ENCODE results near the gene TBCB. TPM values are rescaled to one million over a fixed set of nuclear protein-coding genes. Genes with fewer than 3 reads are reported as not detected.
A peak's percentile ranks its signal among the peaks of the same experiment; 100 is the strongest.
"Not testable (repeated sequence)": the region's sequence is repeated elsewhere in the genome, so short reads cannot be mapped to it uniquely, and the experiment has no call there.

TBCB gene
- total RNA-seq, 2 donors from 2014 or later, result 158 to 260 TPM

DNA sequence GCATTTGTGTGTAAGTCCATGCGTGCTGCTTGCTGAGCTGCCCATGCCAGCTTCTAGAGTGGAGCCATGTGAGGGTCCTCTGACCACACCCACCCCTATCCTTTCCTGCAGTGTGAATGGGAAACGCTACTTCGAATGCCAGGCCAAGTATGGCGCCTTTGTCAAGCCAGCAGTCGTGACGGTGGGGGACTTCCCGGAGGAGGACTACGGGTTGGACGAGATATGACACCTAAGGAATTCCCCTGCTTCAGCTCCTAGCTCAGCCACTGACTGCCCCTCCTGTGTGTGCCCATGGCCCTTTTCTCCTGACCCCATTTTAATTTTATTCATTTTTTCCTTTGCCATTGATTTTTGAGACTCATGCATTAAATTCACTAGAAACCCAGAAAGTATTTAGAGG is 10.3 kb downstream of the TBCB start:
- DNase-seq (ENCODE audit: low spot score) (no peak), ATAC-seq (ENCODE audit: insufficient number of reproducible peaks, low FRiP score, low read depth) (no peak)
- TF ChIP-seq, protein P1, sequence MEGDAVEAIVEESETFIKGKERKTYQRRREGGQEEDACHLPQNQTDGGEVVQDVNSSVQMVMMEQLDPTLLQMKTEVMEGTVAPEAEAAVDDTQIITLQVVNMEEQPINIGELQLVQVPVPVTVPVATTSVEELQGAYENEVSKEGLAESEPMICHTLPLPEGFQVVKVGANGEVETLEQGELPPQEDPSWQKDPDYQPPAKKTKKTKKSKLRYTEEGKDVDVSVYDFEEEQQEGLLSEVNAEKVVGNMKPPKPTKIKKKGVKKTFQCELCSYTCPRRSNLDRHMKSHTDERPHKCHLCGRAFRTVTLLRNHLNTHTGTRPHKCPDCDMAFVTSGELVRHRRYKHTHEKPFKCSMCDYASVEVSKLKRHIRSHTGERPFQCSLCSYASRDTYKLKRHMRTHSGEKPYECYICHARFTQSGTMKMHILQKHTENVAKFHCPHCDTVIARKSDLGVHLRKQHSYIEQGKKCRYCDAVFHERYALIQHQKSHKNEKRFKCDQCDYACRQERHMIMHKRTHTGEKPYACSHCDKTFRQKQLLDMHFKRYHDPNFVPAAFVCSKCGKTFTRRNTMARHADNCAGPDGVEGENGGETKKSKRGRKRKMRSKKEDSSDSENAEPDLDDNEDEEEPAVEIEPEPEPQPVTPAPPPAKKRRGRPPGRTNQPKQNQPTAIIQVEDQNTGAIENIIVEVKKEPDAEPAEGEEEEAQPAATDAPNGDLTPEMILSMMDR (IDR thresholded peaks at IDR 0.05), result no peak
- no peak overlapping the region for H3K27ac ChIP-seq
- H3K9me3 ChIP-seq, result no peaks in the 10 kb centered on the region
- peaks cover 31% of the 10 kb centered on the region for H3K36me3 ChIP-seq
- no peak overlapping the region for H3K4me3 ChIP-seq
- peaks cover 13 to 17% of the 10 kb centered on the region in 2 donors for H3K4me1 ChIP-seq (ENCODE audit: control insufficient read depth in 1 of 2, low read depth in 2 of 2)
- no peaks in the 10 kb centered on the region for H3K27me3 ChIP-seq (replicated peaks; ENCODE audit: insufficient read depth)

DNA sequence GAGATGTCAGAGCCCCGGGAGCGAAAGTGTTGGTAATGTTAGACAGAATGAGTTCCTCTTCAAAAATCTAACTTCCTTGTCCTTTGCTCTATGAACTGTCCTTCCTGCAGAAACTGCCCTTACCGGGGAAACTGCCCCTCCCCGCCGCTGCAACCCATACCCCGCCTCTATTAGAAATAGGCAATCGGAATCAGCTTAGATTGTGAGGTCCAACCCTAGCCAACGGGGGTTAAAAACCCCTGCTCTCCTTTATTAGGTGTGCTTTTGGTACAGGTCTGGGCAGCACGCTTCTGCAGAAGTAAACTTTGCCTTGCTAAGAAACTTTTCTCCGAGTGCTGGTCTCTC is 13.1 kb downstream of the TBCB start:
- DNase-seq (ENCODE audit: low spot score), result no peak
- Histone ChIP-seq H3K4me3 (peak overlapping the region; percentile 72), H3K27me3 (replicated peaks; ENCODE audit: insufficient read depth) (no peaks in the 10 kb centered on the region), H3K27ac (peak overlapping the region; percentile 93 to 97), H3K36me3 (peaks cover 14% of the 10 kb centered on the region), H3K4me1 (ENCODE audit: control insufficient read depth in 1 of 2, low read depth in 2 of 2) (peaks cover 13 to 17% of the 10 kb centered on the region in 2 donors), H3K9me3 (no peaks in the 10 kb centered on the region)
- ATAC-seq (ENCODE audit: insufficient number of reproducible peaks, low FRiP score, low read depth), result no peak
- TF ChIP-seq, protein P1 (IDR thresholded peaks at IDR 0.05), result no peak

DNA sequence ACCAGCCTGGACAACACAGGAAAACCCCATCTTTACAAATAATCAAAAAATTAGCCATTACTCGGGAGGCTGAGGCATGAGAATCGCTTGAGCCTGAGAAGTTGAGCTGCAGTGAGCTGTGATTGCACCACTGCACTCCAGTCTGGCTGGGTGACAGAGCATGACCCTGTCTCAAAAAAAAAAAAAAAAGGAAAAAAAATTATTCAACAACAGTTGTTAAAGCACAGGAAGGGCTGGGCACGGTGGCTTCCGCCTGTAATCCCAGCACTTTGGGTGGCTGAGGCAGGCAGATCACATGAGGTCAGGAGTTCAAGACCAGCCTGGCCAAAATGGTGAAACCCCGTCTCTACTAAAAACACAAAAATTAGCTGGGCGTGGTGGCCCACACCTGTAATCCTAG is 16.0 kb downstream of the TBCB start:
- H3K4me3 ChIP-seq; H3K36me3 ChIP-seq; DNase-seq (ENCODE audit: low spot score); H3K9me3 ChIP-seq; H3K27ac ChIP-seq; H3K27me3 ChIP-seq (replicated peaks; ENCODE audit: insufficient read depth); ATAC-seq (ENCODE audit: insufficient number of reproducible peaks, low FRiP score, low read depth): not testable (repeated sequence)
- H3K4me1 ChIP-seq (ENCODE audit: control insufficient read depth in 1 of 2, low read depth in 2 of 2), result peaks cover 16 to 23% of the 10 kb centered on the region in 2 donors

DNA sequence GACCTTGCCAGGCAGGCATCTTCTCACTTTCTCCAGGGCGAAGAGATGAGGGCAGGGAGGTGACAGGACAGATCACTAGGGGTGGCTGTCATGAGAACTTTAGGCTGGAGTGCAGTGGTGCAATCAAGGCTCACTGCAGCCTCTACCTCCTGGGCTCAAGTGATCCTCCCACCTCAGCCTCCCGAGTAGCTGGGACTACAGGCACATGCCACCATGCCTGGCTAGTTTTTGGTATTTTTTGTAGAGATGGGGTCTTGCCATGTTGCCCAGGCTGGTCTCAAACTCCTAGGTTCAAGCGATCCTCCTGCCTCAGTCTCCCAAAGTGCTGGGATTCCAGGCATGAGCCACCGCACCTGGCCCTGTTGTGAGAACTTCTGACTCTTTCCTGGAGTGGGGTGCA is 19.6 kb downstream of the TBCB start:
- not testable (repeated sequence) for H3K27me3 ChIP-seq (replicated peaks; ENCODE audit: insufficient read depth); H3K4me3 ChIP-seq; H3K36me3 ChIP-seq; DNase-seq (ENCODE audit: low spot score); H3K9me3 ChIP-seq; ATAC-seq (ENCODE audit: insufficient number of reproducible peaks, low FRiP score, low read depth)
- peak overlapping the region in 1 of 2 donors; percentile 4 for H3K27ac ChIP-seq
- peaks cover 13 to 26% of the 10 kb centered on the region in 2 donors for H3K4me1 ChIP-seq (ENCODE audit: control insufficient read depth in 1 of 2, low read depth in 2 of 2)

DNA sequence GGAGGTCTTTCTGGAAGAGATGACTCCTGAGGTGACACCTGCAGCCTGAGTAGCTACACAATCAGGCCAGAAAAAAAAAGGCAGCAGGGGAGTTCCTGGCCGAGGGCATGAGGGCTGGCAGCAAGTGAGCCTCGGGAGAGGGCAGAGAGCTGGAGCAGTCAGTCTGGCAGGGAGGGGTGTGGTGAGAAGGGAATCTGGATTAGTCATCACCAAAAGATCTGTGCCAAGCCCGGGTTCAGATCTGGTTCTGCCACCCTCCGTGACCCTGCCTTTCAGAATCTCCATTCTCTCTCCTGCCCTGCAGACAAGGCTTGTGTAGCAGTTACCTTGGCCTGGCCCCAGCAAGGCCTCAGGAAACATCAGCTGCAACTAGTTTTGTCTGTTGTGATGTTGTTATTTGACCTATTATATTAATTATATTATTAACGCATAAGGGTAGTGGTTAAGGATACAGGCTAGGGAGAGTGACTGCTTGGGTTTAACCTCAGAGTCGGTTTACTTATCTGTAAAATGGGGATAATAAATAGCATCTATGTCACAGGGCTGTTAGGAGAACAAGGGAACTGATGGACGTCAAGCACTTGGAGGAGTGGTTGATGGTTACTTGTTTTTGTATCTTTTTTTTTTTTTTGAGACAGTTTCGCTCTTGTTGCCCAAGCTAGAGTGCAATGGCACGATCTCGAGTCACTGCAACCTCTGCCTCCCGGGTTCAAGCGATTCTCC is 21.9 kb downstream of the TBCB start:
- Histone ChIP-seq H3K27ac (peak overlapping the region; percentile 88 to 90), H3K4me3 (peak overlapping the region; percentile 24), H3K9me3 (no peaks in the 10 kb centered on the region), H3K4me1 (ENCODE audit: control insufficient read depth in 1 of 2, low read depth in 2 of 2) (peaks cover 19 to 34% of the 10 kb centered on the region in 2 donors), H3K27me3 (replicated peaks; ENCODE audit: insufficient read depth) (no peaks in the 10 kb centered on the region), H3K36me3 (no peaks in the 10 kb centered on the region)
- ATAC-seq (ENCODE audit: insufficient number of reproducible peaks, low FRiP score, low read depth) (peak; percentile 71), DNase-seq (ENCODE audit: low spot score) (peak; percentile 61)
- TF ChIP-seq, protein P1 (IDR thresholded peaks at IDR 0.05), result no peak

DNA sequence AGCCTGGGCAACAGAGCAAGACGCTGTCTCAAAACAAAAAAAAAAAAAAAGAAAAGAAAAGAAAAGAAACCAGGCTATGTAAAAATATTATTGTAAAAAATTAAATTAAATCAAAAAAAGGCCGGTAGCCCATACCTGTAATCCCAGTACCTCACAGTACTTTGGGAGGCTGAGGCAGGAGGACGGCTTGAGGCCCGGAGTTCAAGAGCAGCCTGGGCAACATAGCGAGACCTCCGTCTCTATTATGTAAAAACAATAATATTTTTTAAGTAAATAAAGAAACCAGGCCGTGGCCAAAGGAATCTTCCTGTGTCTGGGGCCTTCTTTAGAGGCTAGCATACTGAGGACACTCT is 23.8 kb downstream of the TBCB start:
- Histone ChIP-seq H3K36me3 (peaks cover 13% of the 10 kb centered on the region), H3K9me3 (no peaks in the 10 kb centered on the region), H3K4me3 (peak overlapping the region; percentile 84), H3K27ac (peak overlapping the region; percentile 95 to 99), H3K4me1 (ENCODE audit: control insufficient read depth in 1 of 2, low read depth in 2 of 2) (peaks cover 19 to 34% of the 10 kb centered on the region in 2 donors), H3K27me3 (replicated peaks; ENCODE audit: insufficient read depth) (no peaks in the 10 kb centered on the region)
- TF ChIP-seq, protein P1 (IDR thresholded peaks at IDR 0.05), result no peak
- ATAC-seq (ENCODE audit: insufficient number of reproducible peaks, low FRiP score, low read depth), result no peak
- DNase-seq (ENCODE audit: low spot score), result no peak
